Renal cortex interstitium (tissue), 15 donors: ENCODE data around the gene ACTRT3. TPM values are rescaled to one million over a fixed set of nuclear protein-coding genes. Genes with fewer than 3 reads are reported as not detected.
A peak's percentile ranks its signal among the peaks of the same experiment; 100 is the strongest.

Source experiments
- DNase-seq, 11 donors: peaks; one replicate each; pipeline ENCODE4 v3.0.0-alpha.2; 2013; ENCODE audit warnings: low read depth in 9 of 11, low spot score in 4 of 11; ENCODE audit errors: extremely low read depth in 1 of 11
- long read RNA-seq, 16 experiments: transcript quantifications; one replicate each; lab custom pipeline, GENCODE V29; 2026
- polyA plus RNA-seq, 3 donors: library from polyadenylated mRNA; unstranded; fragments of 120-200 nt; gene quantifications; one replicate each; pipeline ENCODE4 v1.2.1, GENCODE V29; 2013; ENCODE audit not compliant: insufficient read length in 3 of 3

ACTRT3 gene
- 1 to 10 TPM; 4.4 to 5.4 (median 4.5) TPM for polyA plus RNA-seq
- long read RNA-seq, donor 1, partial matches to known transcripts: 0 of 4 reads
- long read RNA-seq, donor 1, other reads (novel, unspliced or antisense): 0 of 4 reads
- long read RNA-seq, donor 2, transcript ACTRT3-201 (2 exons, 2,005 nt): major isoform, 5 of 5 reads
- long read RNA-seq, donor 2, partial matches to known transcripts: 0 of 5 reads
- long read RNA-seq, donor 2, other reads (novel, unspliced or antisense): 0 of 5 reads
- long read RNA-seq, donor 3, partial matches to known transcripts: 5 of 8 reads
- long read RNA-seq, donor 3, other reads (novel, unspliced or antisense): 0 of 8 reads
- long read RNA-seq, donor 4: 0 reads
- long read RNA-seq, donor 5: 0 reads
- long read RNA-seq, donor 6, partial matches to known transcripts: 5 of 8 reads
- long read RNA-seq, donor 6, other reads (novel, unspliced or antisense): 0 of 8 reads
- long read RNA-seq, donor 7, transcript ACTRT3-201 (2 exons, 2,005 nt): major isoform, 5 of 5 reads
- long read RNA-seq, donor 7, partial matches to known transcripts: 0 of 5 reads
- long read RNA-seq, donor 7, other reads (novel, unspliced or antisense): 0 of 5 reads
- long read RNA-seq, donor 8, partial matches to known transcripts: 0 of 3 reads
- long read RNA-seq, donor 8, other reads (novel, unspliced or antisense): 0 of 3 reads
- long read RNA-seq, donor 9, partial matches to known transcripts: 0 of 3 reads
- long read RNA-seq, donor 9, other reads (novel, unspliced or antisense): 0 of 3 reads
- long read RNA-seq, donor 10, partial matches to known transcripts: 0 of 2 reads
- long read RNA-seq, donor 10, other reads (novel, unspliced or antisense): 0 of 2 reads
- long read RNA-seq, donor 11, partial matches to known transcripts: 0 of 3 reads
- long read RNA-seq, donor 11, other reads (novel, unspliced or antisense): 0 of 3 reads
- long read RNA-seq, donor 12: 0 reads
- long read RNA-seq, donor 13, transcript ACTRT3-201 (2 exons, 2,005 nt): major isoform, 5 of 5 reads
- long read RNA-seq, donor 13, partial matches to known transcripts: 0 of 5 reads
- long read RNA-seq, donor 13, other reads (novel, unspliced or antisense): 0 of 5 reads
- long read RNA-seq, donor 14, partial matches to known transcripts: 0 of 4 reads
- long read RNA-seq, donor 14, other reads (novel, unspliced or antisense): 0 of 4 reads
- long read RNA-seq, donor 15: 0 reads
- long read RNA-seq, donor 16, transcript ACTRT3-201 (2 exons, 2,005 nt): major isoform, 8 of 8 reads
- long read RNA-seq, donor 16, partial matches to known transcripts: 0 of 8 reads
- long read RNA-seq, donor 16, other reads (novel, unspliced or antisense): 0 of 8 reads

- DNase-seq: peak; percentile 20 to 74 (median 57)
Measured at GRCh38 chr3:169769287-169770181, at the start of gene ACTRT3. Gene ACTRT3 (minus strand): TSS chr3:169769561. CDS start chr3:169769520, 41 bp downstream.

GRCh38 chr3:169818316-169818715 is 49.0 kb upstream of the ACTRT3 start:
- no peak for DNase-seq

- no peak for DNase-seq
Measured at GRCh38 chr3:169815590-169816150, 46.3 kb upstream of the ACTRT3 start.

- DNase-seq: peak in 1 of 11 donors; percentile 13
Measured at GRCh38 chr3:169813757-169814517, 44.6 kb upstream of the ACTRT3 start.

GRCh38 chr3:169813278-169813677 is 43.9 kb upstream of the ACTRT3 start:
- DNase-seq: peak in 1 of 11 donors; percentile 20

GRCh38 chr3:169812332-169813235 is 43.2 kb upstream of the ACTRT3 start, which contains the start of the genes LRRC34 and LRRIQ4:
Gene LRRC34 (minus strand): TSS chr3:169812904. CDS start chr3:169812548, 356 bp downstream.
Gene LRRIQ4 (plus strand): TSS chr3:169812870. CDS start chr3:169821922, 9,052 bp downstream.
- DNase-seq: peak in 10 of 11 donors; percentile 45 to 70 (median 64)

- DNase-seq: peak in 7 of 11 donors; percentile 7 to 51 (median 34)
Measured at GRCh38 chr3:169811631-169812331, 42.4 kb upstream of the ACTRT3 start.

- DNase-seq: no peak
Measured at GRCh38 chr3:169809230-169809795, 40.0 kb upstream of the ACTRT3 start.

- no peak for DNase-seq
Measured at GRCh38 chr3:169804681-169805080, 35.3 kb upstream of the ACTRT3 start.

GRCh38 chr3:169792359-169792758 is 23.0 kb upstream of the ACTRT3 start:
- no peak for DNase-seq

- DNase-seq: no peak
Measured at GRCh38 chr3:169790687-169791429, 21.5 kb upstream of the ACTRT3 start.

- DNase-seq: no peak
Measured at GRCh38 chr3:169790219-169790618, 20.9 kb upstream of the ACTRT3 start.

GRCh38 chr3:169787791-169788190 is 18.4 kb upstream of the ACTRT3 start:
- DNase-seq: no peak

GRCh38 chr3:169787120-169787519 is 17.8 kb upstream of the ACTRT3 start:
- no peak for DNase-seq
